SK-N-SH treated with all-trans-retinoic acid at 6 μM for 48 hours (cell line): Measurements from ENCODE around the gene OTOA.
"Not testable (repeated sequence)": the region's sequence is repeated elsewhere in the genome, so short reads cannot be mapped to it uniquely, and the experiment has no call there.

Source experiments
- ISL1 ChIP-seq: fragments of 250-450 bp; sonication (Bioruptor Pico); IDR thresholded peaks from 2 replicates; pipeline ENCODE4 v2.1.2; 2022; ENCODE audit warnings: mild to moderate bottlenecking, moderate library complexity
- PATZ1 ChIP-seq: fragments of 250-450 bp; sonication (Bioruptor Pico); IDR thresholded peaks from 2 replicates; pipeline ENCODE4 v1.8.0; 2020; ENCODE audit warnings: mild to moderate bottlenecking, moderate library complexity, borderline replicate concordance
- RARB ChIP-seq: fragments of 250-450 bp; sonication (Bioruptor Pico); IDR thresholded peaks from 2 replicates; pipeline ENCODE4 v1.8.0; 2021; ENCODE audit warnings: mild to moderate bottlenecking, moderate library complexity
- TCF4 ChIP-seq: fragments of 250-450 bp; sonication (Bioruptor Pico); IDR thresholded peaks from 2 replicates; pipeline ENCODE4 v1.8.0; 2021; ENCODE audit warnings: mild to moderate bottlenecking, moderate library complexity, borderline replicate concordance
- ZFP3 ChIP-seq: fragments of 250-450 bp; sonication (Bioruptor Pico); IDR thresholded peaks from 2 replicates; pipeline ENCODE4 v1.5.0; 2020; ENCODE audit warnings: mild to moderate bottlenecking, moderate library complexity
- ZNF565 ChIP-seq: fragments of 450-650 bp; formaldehyde crosslinking; conservative IDR thresholded peaks from 2 replicates; pipeline ENCODE4 v1.5.0; 2020; ENCODE audit warnings: low read depth, mild to moderate bottlenecking, moderate library complexity

DNA sequence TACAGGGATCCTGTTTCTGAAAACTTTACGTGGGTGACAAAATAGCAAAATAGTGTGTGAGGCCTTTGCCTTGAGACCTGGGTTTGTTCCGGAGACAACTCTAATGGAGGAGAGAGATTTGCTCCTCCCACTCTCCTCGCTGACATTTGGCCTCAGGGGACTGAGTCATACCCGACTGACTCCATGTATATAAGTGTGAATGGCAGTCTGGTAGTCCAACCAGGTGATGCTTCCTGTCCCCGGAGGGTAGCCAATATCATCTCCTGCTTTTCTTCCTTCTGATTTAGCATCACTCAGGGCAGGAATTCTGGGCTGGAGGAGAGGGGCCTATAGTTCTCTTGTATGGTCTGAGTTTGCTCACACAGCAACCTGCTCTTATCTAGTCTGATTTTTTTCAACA lies 106.8 kb downstream of the OTOA start:
- TF ChIP-seq TCF4, PATZ1, ZNF565, RARB, ZFP3, ISL1 (CRISPR knock-in tag): not testable (repeated sequence)
